Panc1 (cell line): ENCODE measurements around the gene ZNF117. TPM values are rescaled to one million over a fixed set of nuclear protein-coding genes. Genes with fewer than 3 reads are reported as not detected.
"Not testable (repeated sequence)": the region's sequence is repeated elsewhere in the genome, so short reads cannot be mapped to it uniquely, and the experiment has no call there.

Experiments used
- ATAC-seq: fragments of 200-7000 bp; cut with Tn5 transposase; 2 replicates; pipeline ENCODE4 v1.9.1; 2020; ENCODE audit warnings: mild to moderate bottlenecking, moderate library complexity
- BruUV-seq: library from RNA; stranded (reverse); fragments of 400-500 nt; replicated peaks from 2 replicates; lab custom pipeline; 2021; lab: Mats Ljungman, UMichigan
- CTCF ChIA-PET: fragments of 300-600 bp; sonication (Branson Sonifier 250); formaldehyde crosslinking; loops from one replicate; lab custom pipeline; 2022; ENCODE audit warnings: antibody characterized with exemption; lab: Charles Lee
- POLR2A ChIA-PET: fragments of 300-600 bp; sonication (Branson Sonifier 250); formaldehyde crosslinking; loops from one replicate; lab custom pipeline; 2022; ENCODE audit warnings: antibody characterized with exemption; lab: Charles Lee
- DNase-seq: peaks from one replicate; pipeline ENCODE4 v3.0.0-alpha.2; 2010; ENCODE audit warnings: low read depth, low spot score
- H3K27ac ChIP-seq: 2 replicates; pipeline ENCODE4 v1.5.1; 2011; ENCODE audit warnings: mild to moderate bottlenecking, low read length, inconsistent platforms
- H3K27me3 ChIP-seq: fragments of 200-500 bp; sonication (Bioruptor generic); 2 replicates; pipeline ENCODE4 v1.6.0; 2014; ENCODE audit warnings: low read length, inconsistent platforms; ENCODE audit not compliant: control insufficient read depth, insufficient read depth
- H3K36me3 ChIP-seq: fragments of 200-500 bp; sonication (Bioruptor generic); 2 replicates; pipeline ENCODE4 v1.5.1; 2014; ENCODE audit warnings: inconsistent platforms, mild to moderate bottlenecking, low read length, moderate library complexity; ENCODE audit not compliant: control insufficient read depth, insufficient read depth
- H3K4me1 ChIP-seq: 2 replicates; pipeline ENCODE4 v1.5.1; 2011; ENCODE audit warnings: inconsistent platforms, mild to moderate bottlenecking, low read length, moderate library complexity; ENCODE audit not compliant: control insufficient read depth, insufficient read depth
- H3K4me3 ChIP-seq, 2 experiments: 2 replicates each; pipeline ENCODE4 v1.5.1; 2011 to 2012; ENCODE audit warnings: low read depth in 2 of 2, low read length in 2 of 2, mild to moderate bottlenecking in 2 of 2, inconsistent platforms in 1 of 2, moderate library complexity in 1 of 2
- H3K9me3 ChIP-seq: fragments of 200-500 bp; sonication (Bioruptor generic); 2 replicates; pipeline ENCODE4 v1.5.1; 2014; ENCODE audit warnings: low read depth, mild to moderate bottlenecking, inconsistent platforms, low read length, moderate library complexity; ENCODE audit not compliant: control insufficient read depth, insufficient read depth
- CTCF ChIP-seq: fragments of 450-650 bp; IDR thresholded peaks from 2 replicates; pipeline ENCODE4 v1.5.1; 2017; ENCODE audit warnings: mild to moderate bottlenecking
- POLR2AphosphoS5 ChIP-seq: IDR thresholded peaks from 2 replicates; pipeline ENCODE4 v1.6.1; 2012; ENCODE audit warnings: mild to moderate bottlenecking, low read depth, low read length, moderate library complexity
- REST ChIP-seq, 2 experiments: IDR thresholded peaks; 2 replicates each; pipeline ENCODE4 v1.6.1; 2011 to 2012; ENCODE audit warnings: low read depth in 2 of 2, control low read depth in 1 of 2, low read length in 1 of 2, mild to moderate bottlenecking in 1 of 2, moderate library complexity in 1 of 2; ENCODE audit not compliant: insufficient read depth in 1 of 2
- SIN3A ChIP-seq: IDR thresholded peaks from 2 replicates; pipeline ENCODE4 v1.6.1; 2012; ENCODE audit warnings: low read depth, mild to moderate bottlenecking, low read length, moderate library complexity, borderline replicate concordance; ENCODE audit not compliant: insufficient read depth
- TCF7L2 ChIP-seq: IDR thresholded peaks from 2 replicates; pipeline ENCODE4 v1.6.1; 2011; ENCODE audit warnings: mild to moderate bottlenecking, low read depth, low read length, inconsistent platforms
- in situ Hi-C: cut with HindIII; loops from 2 replicates; pipeline ENCODE4 v1.10.0; 2016; ENCODE audit warnings: low sequenced_read_pairs, low pct_unique_long_range_greater_than_20kb
- intact Hi-C: fragments of 100-400 bp; cut with micrococcal nuclease; formaldehyde crosslinking; loops from one replicate; pipeline ENCODE4 v1.10.0; 2022; ENCODE audit not compliant: unreplicated experiment
- total RNA-seq: library from RNA; stranded (reverse); gene quantifications from one replicate; pipeline ENCODE4 v1.2.1, GENCODE V29; 2021; ENCODE audit not compliant: unreplicated experiment

Gene ZNF117
- total RNA-seq, 1 experiment from 2014 or later = 8.0 TPM

GRCh38 chr7:64934478-64934877, 56.4 kb downstream of the ZNF117 start:
- in situ Hi-C loops = no loop called here
- intact Hi-C loops = no loop called here
- CTCF ChIA-PET = no interaction called here

GRCh38 chr7:64928252-64929187, 62.3 kb downstream of the ZNF117 start:
- intact Hi-C loops = loop anchor here (10.0 kb wide), 1 partner anchor 56 kb away; no protein-coding TSS in a partner anchor
- DNase-seq, CTCF ChIA-PET, in situ Hi-C loops, H3K27ac ChIP-seq, H3K4me1 ChIP-seq, POLR2A ChIA-PET, H3K27me3 ChIP-seq, H3K36me3 ChIP-seq, H3K4me3 ChIP-seq, BruUV-seq, ATAC-seq: not testable (repeated sequence)
- peaks cover 77% of the 10 kb centered on the region for H3K9me3 ChIP-seq

More at GRCh38 chr7:64934478-64934877, 56.4 kb downstream of the ZNF117 start:
- POLR2A ChIA-PET = no interaction called here
- Histone ChIP-seq H3K9me3 (peaks cover 31% of the 10 kb centered on the region), H3K4me1 (no peaks in the 10 kb centered on the region), H3K27ac (no peak overlapping the region), H3K36me3 (no peaks in the 10 kb centered on the region), H3K4me3 (no peak overlapping the region), H3K27me3 (no peaks in the 10 kb centered on the region)
- DNase-seq (no peak), ATAC-seq (no peak)
- TF ChIP-seq CTCF = no peak
- no peak for TF ChIP-seq REST (IDR thresholded peaks at IDR 0.05; ENCODE audit: insufficient read depth in 1 of 2, low read depth in 2 of 2, low read length in 1 of 2)
- TF ChIP-seq SIN3A = no peak
- TF ChIP-seq TCF7L2 = no peak
- TF ChIP-seq POLR2AphosphoS5 = no peak
- BruUV-seq = no TSS peak

Other genes with a start within 250 kb of the ZNF117 start
- 7.6 TPM for gene ZNF138, start 196.6 kb downstream of the ZNF117 start, total RNA-seq
- 6.4 TPM for gene ZNF273, start 87.8 kb downstream of the ZNF117 start, total RNA-seq
- 23.1 TPM for gene ERV3-1, start 15.7 kb upstream of the ZNF117 start, total RNA-seq